Aorta (tissue), 5 donors: ENCODE measurements around the gene APOLD1. TPM values are rescaled to one million over a fixed set of nuclear protein-coding genes. Genes with fewer than 3 reads are reported as not detected.

Experiments
- ATAC-seq: fragments of 200-7000 bp; cut with Tn5 transposase; one replicate; pipeline ENCODE4 v1.9.1; 2022; ENCODE audit warnings: moderate library complexity; ENCODE audit not compliant: low FRiP score
- DNase-seq, 2 donors: peaks; one replicate each; pipeline ENCODE4 v3.0.0-alpha.2; 2020
- H3K27ac ChIP-seq, 2 donors: one replicate each; pipeline ENCODE4 v1.5.1; 2013; ENCODE audit warnings: low read length in 2 of 2, mild to moderate bottlenecking in 2 of 2, moderate library complexity in 2 of 2, control low read depth in 1 of 2, inconsistent platforms in 1 of 2, low read depth in 1 of 2
- H3K27me3 ChIP-seq, 2 donors: one replicate each; pipeline ENCODE4 v1.6.1; 2013; ENCODE audit warnings: control low read depth in 1 of 2, low read length in 1 of 2, mild to moderate bottlenecking in 1 of 2, moderate library complexity in 1 of 2; ENCODE audit not compliant: insufficient read depth in 2 of 2, control insufficient read depth in 1 of 2
- H3K36me3 ChIP-seq, 2 donors: one replicate each; pipeline ENCODE4 v1.6.1; 2013; ENCODE audit warnings: control low read depth in 1 of 2, low read length in 1 of 2, mild to moderate bottlenecking in 1 of 2; ENCODE audit not compliant: insufficient read depth in 2 of 2, control insufficient read depth in 1 of 2
- H3K4me1 ChIP-seq, 2 donors: one replicate each; pipeline ENCODE4 v1.6.1; 2013; ENCODE audit warnings: low read length in 2 of 2, control low read depth in 1 of 2, mild to moderate bottlenecking in 1 of 2, moderate library complexity in 1 of 2; ENCODE audit not compliant: insufficient read depth in 2 of 2, control insufficient read depth in 1 of 2
- H3K4me3 ChIP-seq, 2 donors: one replicate each; pipeline ENCODE4 v1.5.1; 2013; ENCODE audit warnings: low read length in 2 of 2, control low read depth in 1 of 2, mild to moderate bottlenecking in 1 of 2
- H3K9me3 ChIP-seq: one replicate; pipeline ENCODE4 v1.6.1; 2013; ENCODE audit warnings: mild to moderate bottlenecking, low read length; ENCODE audit not compliant: control insufficient read depth
- WGBS, 2 donors: extraction: QIAGEN DNeasy Blood & Tissue Kit; methylation state at CpG; one replicate each; pipeline ENCODE4 v1.1.7; 2013; 5-methylcytosine and 5-hydroxymethylcytosine counted together
- intact Hi-C, 2 donors: fragments of 100-400 bp; cut with DNase I; formaldehyde crosslinking; loops; one replicate each; pipeline versions ENCODE4 v1.14.2 to v1.15.0; 2022
- polyA plus RNA-seq, 2 donors: library from polyadenylated mRNA; stranded (reverse); fragments of 200-250 nt; gene quantifications; one replicate each; pipeline ENCODE4 v1.2.3, GENCODE V29; 2013
- total RNA-seq, 2 donors: library from RNA; stranded (reverse); fragmentation: NEBNext Ultra II Directional; extraction: Animal tissue kit (Norgen Biotek cat#: 25700); gene quantifications; one replicate each; pipeline ENCODE4 v1.2.1, GENCODE V29; 2021
- donor health status: healthy with polysubstance abuse.
- donor health status: Bipolar disorder and iron deficiency.
- donor health status: DM: no; HTN: no; CAD: no.
- donor health status: DM: no; HTN: no; CAD: no.
- donor health status: DM: yes; HTN: yes; CAD: no.

Gene APOLD1
- total and polyA plus RNA-seq, 4 donors = 0.67 to 94.0 (median 10.5) TPM

DNA sequence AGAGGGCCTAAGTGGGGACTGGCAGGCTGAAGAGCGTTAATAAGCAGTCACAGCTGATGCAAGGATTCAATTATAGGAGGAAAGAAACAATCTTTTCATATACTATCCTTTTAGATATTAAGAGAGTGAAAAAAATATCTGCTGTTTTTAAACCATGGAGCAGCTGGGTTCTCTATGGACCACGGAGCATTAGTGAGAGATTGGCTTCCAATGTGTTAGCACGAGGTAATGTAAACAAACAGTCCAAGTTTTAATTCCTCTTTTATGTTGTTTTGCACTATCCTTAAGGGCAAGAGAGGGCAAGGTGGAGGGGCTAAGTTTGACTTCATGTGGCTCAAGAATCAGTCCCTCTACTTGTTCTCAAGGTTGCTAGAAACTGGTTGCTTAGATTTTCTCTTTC, 37.4 kb upstream of the APOLD1 start:
- intact Hi-C loops = no loop called here
- H3K27ac ChIP-seq = no peak overlapping the region
- DNase-seq = no peak
- no peak for ATAC-seq
- H3K27me3 ChIP-seq = no peaks in the 10 kb centered on the region
- H3K9me3 ChIP-seq = no peaks in the 10 kb centered on the region
- peaks cover 0 to 2% of the 10 kb centered on the region in 2 donors for H3K4me1 ChIP-seq
- H3K36me3 ChIP-seq = no peaks in the 10 kb centered on the region
- no peak overlapping the region for H3K4me3 ChIP-seq
- 24 to 32% methylated on average over 3 of the region's 3 CpGs for WGBS, 2 donors

DNA sequence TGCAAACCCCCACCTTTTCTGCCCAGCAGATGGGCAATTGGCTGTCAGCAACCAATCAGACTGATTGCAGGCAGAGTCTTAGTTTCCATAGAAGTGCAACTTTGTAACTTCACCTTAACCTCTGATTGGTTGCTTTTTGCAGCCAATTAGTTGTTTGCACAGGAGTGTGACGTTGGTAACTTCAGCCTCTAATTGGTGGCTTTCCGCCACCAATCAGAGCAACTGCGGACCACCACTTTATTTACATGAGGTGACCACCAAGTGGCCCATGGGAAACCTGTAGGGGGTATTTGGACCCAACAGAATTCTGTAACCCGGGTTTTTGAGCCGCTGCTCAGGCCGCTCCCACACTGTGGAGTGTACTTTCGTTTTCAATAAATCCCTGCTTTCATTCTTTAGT, 36.0 kb upstream of the APOLD1 start:
- peak; percentile 74 for ATAC-seq
- no peak overlapping the region for H3K27ac ChIP-seq
- WGBS, 2 donors = 15 to 20% methylated on average over 7 of the region's 7 CpGs

DNA sequence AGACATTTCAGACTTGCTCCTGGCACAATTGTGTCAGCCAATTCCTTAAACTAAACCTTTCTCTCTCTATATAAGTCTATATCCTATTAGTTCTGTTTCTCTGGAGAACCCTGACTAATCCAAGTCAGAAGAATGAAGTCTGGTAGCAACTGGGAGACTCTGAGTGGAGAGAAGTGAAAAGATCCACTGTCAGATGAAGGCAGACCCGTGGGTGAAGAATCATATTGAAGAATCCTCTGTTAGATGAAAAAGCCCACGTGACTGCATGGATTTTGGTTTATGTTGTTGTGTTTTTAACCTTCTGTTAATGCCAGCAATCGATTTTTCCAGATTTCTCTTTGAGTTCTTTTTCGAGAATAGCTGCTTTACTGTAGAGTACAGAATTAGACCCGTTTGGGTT, 29.5 kb upstream of the APOLD1 start:
- no peak overlapping the region for H3K4me3 ChIP-seq
- H3K27ac ChIP-seq = no peak overlapping the region
- H3K9me3 ChIP-seq = no peaks in the 10 kb centered on the region
- H3K4me1 ChIP-seq = no peaks in the 10 kb centered on the region
- no peaks in the 10 kb centered on the region for H3K27me3 ChIP-seq
- 81% methylated on average over 5 of the region's 5 CpGs for WGBS, 2 donors
- DNase-seq = no peak
- ATAC-seq = no peak
- no peaks in the 10 kb centered on the region for H3K36me3 ChIP-seq
- intact Hi-C loops = no loop called here

More for the DNA sequence above, 36.0 kb upstream of the APOLD1 start:
- no peaks in the 10 kb centered on the region for H3K9me3 ChIP-seq
- H3K4me3 ChIP-seq = peak overlapping the region; percentile 67 to 70
- peaks cover 0 to 2% of the 10 kb centered on the region in 2 donors for H3K4me1 ChIP-seq
- H3K27me3 ChIP-seq = no peaks in the 10 kb centered on the region
- peak; percentile 58 to 65 for DNase-seq
- H3K36me3 ChIP-seq = no peaks in the 10 kb centered on the region
- intact Hi-C loops = no loop called here

DNA sequence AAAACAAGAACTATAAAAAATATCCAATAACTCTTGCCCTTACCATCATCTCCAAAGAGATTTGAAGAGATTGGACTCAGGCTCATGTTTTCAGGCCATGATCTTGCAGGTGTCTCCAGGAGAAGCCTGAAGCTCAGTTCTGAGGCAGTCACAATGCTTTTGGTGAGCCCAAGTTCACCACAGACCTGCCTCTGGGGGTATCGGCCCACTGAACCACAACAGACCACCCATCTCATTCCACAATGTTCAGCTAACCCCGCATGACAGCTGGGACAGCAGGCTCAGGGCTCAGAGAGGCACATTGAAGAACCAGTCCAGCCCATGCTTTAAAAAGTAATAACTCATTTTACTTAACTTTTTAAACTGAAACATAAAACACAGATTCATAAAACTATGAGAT, 28.3 kb upstream of the APOLD1 start:
- intact Hi-C loops = no loop called here

DNA sequence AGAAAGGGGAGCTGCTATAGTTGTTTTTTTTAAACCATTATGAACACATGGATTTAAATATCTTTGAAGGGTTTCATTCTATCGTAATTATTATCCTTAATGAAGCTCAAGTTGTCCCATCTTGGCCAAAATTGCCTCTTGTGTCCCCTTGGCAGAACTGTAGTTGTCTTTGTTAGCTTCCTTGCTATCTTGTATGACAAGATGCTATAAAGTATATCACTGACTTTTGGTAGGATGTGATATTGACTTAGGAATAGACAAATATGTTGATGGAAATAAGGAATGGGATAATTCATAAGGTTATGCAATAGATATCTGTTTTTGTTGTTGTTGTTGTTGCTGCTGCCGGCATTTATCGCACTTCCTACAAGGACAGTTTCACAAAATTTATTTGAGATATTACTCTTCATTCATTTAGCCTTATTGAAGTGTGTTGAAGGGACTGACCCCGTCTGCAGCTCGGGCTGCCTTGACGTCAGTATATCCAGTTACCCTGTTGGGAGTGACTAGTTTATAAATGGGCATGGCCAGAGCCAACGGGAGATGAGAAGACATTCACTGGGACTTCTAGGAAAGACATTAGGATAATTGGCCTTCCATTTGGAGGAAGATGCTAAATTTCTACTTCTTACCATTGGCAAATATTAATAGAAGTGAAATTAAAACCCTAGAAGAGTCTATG, 26.1 kb upstream of the APOLD1 start:
- ATAC-seq = no peak
- no peaks in the 10 kb centered on the region for H3K27me3 ChIP-seq
- DNase-seq = no peak
- no peak overlapping the region for H3K27ac ChIP-seq
- H3K4me1 ChIP-seq = no peaks in the 10 kb centered on the region
- intact Hi-C loops = no loop called here
- H3K9me3 ChIP-seq = no peaks in the 10 kb centered on the region
- H3K4me3 ChIP-seq = no peak overlapping the region
- H3K36me3 ChIP-seq = no peaks in the 10 kb centered on the region
- WGBS, 2 donors = 91 to 93% methylated on average over 7 of the region's 7 CpGs

More for the DNA sequence above, 28.3 kb upstream of the APOLD1 start:
- Histone ChIP-seq H3K9me3 (no peaks in the 10 kb centered on the region), H3K4me3 (no peak overlapping the region), H3K27me3 (no peaks in the 10 kb centered on the region), H3K4me1 (no peaks in the 10 kb centered on the region), H3K27ac (no peak overlapping the region), H3K36me3 (no peaks in the 10 kb centered on the region)
- ATAC-seq (no peak), DNase-seq (no peak)
- WGBS, 2 donors = 90 to 92% methylated on average over 2 of the region's 2 CpGs

DNA sequence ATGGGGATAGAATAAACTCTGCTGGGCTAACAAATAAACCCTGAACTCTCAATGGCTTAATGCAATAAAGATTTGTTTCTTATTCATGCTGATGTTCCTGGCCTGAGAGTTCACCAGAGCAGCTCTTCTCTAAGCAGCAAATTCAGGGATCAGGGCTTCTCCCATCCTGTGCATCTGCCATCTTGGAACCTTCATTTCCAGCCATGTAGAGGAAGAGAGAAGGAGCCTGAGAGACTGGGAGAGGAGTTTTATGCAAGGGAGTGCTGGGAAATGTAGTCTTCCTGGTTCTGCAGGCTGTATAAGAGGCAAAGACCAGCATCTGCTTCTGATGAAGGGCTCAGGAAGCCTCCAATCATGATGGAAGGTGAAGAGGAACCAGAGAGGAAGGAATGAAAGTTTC, 20.6 kb upstream of the APOLD1 start:
- DNase-seq (no peak), ATAC-seq (no peak)
- H3K36me3 ChIP-seq = no peaks in the 10 kb centered on the region
- peaks cover 2% of the 10 kb centered on the region for H3K9me3 ChIP-seq
- H3K27ac ChIP-seq = no peak overlapping the region
- no peaks in the 10 kb centered on the region for H3K4me1 ChIP-seq
- no peaks in the 10 kb centered on the region for H3K27me3 ChIP-seq
- no peak overlapping the region for H3K4me3 ChIP-seq
- intact Hi-C loops = no loop called here

DNA sequence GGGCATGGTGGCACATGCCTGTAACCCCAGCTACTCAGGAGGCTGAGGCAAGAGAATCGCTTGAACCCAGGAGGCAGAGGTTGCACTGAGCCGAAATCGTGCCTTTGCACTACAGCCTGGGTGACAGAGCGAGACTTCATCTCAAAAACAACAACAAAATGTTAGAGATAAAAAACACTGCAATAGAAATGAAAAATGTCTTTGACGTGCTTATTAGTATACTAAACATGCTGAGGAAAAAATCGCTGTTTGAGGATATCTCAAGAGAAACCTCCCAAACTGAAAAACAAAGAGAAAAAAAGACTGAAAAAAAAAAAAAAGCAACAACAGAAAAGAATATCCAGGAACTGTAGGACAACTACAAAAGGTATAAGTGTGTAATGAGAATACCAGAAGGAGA, 15.2 kb upstream of the APOLD1 start:
- Histone ChIP-seq H3K9me3 (peaks cover 2% of the 10 kb centered on the region), H3K27ac (no peak overlapping the region), H3K36me3 (no peaks in the 10 kb centered on the region), H3K4me1 (no peaks in the 10 kb centered on the region), H3K27me3 (no peaks in the 10 kb centered on the region), H3K4me3 (no peak overlapping the region)
- WGBS, 2 donors = 97% methylated on average over 6 of the region's 6 CpGs
- intact Hi-C loops = no loop called here
- DNase-seq (no peak), ATAC-seq (no peak)

DNA sequence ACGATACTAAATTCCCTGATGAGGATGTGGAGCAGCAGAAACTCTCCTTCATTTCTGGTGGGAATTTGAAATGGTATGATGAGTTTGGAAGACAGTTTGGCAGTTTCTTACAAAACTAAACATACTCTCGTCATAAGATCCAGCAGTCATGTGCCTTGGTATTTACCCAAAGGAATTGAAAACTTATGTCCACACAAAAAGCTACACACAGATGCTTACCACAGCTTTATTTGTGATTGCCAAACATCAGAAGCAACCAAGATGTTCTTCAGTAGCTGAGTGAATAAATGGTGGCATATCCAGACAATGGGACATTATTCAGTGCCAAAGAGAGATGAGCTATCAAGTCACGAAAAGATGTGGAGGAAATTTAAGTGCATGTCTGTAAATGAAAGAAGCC, 10.7 kb upstream of the APOLD1 start:
- no peaks in the 10 kb centered on the region for H3K27me3 ChIP-seq
- intact Hi-C loops = no loop called here
- H3K4me3 ChIP-seq = no peak overlapping the region
- H3K4me1 ChIP-seq = no peaks in the 10 kb centered on the region
- H3K36me3 ChIP-seq = no peaks in the 10 kb centered on the region
- ATAC-seq = no peak
- no peak overlapping the region for H3K27ac ChIP-seq
- H3K9me3 ChIP-seq = no peaks in the 10 kb centered on the region
- WGBS, 2 donors = 83 to 86% methylated on average over 3 of the region's 3 CpGs
- DNase-seq = no peak

DNA sequence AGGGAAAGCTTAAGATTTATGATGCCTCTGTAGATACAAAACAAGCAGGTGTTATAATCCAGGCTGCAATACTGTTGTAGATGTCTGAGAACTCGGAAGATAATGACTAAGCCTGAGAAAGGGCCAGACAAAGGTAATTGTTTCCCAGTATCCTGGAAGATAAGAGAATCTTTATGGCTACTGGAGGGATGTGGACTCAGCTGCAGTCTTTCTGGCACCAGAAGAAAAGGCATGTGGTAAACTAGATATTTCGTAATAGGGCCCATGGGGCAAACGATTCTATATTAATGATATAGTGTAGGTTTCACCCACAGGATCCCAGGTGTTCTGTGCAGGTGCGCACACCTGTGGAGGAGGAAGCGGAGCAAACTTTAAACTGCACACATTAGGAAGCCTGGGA, 9.2 kb upstream of the APOLD1 start:
- 89 to 90% methylated on average over 5 of the region's 5 CpGs for WGBS, 2 donors
- no peak overlapping the region for H3K4me3 ChIP-seq
- H3K27ac ChIP-seq = no peak overlapping the region
- no peak for ATAC-seq
- no peaks in the 10 kb centered on the region for H3K4me1 ChIP-seq
- intact Hi-C loops = no loop called here
- no peaks in the 10 kb centered on the region for H3K9me3 ChIP-seq
- H3K36me3 ChIP-seq = no peaks in the 10 kb centered on the region
- DNase-seq = no peak
- no peaks in the 10 kb centered on the region for H3K27me3 ChIP-seq
